Measurements from ENCODE around the gene RTKN2.

GRCh38 chr10:62171791-62172190 lies 96.9 kb downstream of the RTKN2 start:
- TF ChIP-seq, protein P1, sequence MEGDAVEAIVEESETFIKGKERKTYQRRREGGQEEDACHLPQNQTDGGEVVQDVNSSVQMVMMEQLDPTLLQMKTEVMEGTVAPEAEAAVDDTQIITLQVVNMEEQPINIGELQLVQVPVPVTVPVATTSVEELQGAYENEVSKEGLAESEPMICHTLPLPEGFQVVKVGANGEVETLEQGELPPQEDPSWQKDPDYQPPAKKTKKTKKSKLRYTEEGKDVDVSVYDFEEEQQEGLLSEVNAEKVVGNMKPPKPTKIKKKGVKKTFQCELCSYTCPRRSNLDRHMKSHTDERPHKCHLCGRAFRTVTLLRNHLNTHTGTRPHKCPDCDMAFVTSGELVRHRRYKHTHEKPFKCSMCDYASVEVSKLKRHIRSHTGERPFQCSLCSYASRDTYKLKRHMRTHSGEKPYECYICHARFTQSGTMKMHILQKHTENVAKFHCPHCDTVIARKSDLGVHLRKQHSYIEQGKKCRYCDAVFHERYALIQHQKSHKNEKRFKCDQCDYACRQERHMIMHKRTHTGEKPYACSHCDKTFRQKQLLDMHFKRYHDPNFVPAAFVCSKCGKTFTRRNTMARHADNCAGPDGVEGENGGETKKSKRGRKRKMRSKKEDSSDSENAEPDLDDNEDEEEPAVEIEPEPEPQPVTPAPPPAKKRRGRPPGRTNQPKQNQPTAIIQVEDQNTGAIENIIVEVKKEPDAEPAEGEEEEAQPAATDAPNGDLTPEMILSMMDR (IDR thresholded peaks at IDR 0.05; ENCODE audit: low read depth, low read length, missing input control) = no peak
- TF ChIP-seq, protein P2, sequence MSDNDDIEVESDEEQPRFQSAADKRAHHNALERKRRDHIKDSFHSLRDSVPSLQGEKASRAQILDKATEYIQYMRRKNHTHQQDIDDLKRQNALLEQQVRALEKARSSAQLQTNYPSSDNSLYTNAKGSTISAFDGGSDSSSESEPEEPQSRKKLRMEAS (IDR thresholded peaks at IDR 0.05) = no peak
- no peak for TF ChIP-seq TAF1 (conservative IDR thresholded peaks at IDR 0.05)
- TF ChIP-seq JUND (IDR thresholded peaks at IDR 0.05) = no peak
- TF ChIP-seq GABPA (IDR thresholded peaks at IDR 0.05 in 1 of 2, conservative IDR thresholded peaks at IDR 0.05 in 1 of 2) = no peak
- TF ChIP-seq EGR1 (IDR thresholded peaks at IDR 0.05; ENCODE audit: low read depth in 2 of 2) = no peak
- no peak for TF ChIP-seq RAD21 (IDR thresholded peaks at IDR 0.05)
- TF ChIP-seq YY1 (IDR thresholded peaks at IDR 0.05) = no peak
- TF ChIP-seq FOXA1 (IDR thresholded peaks at IDR 0.05) = no peak
- TF ChIP-seq REST (IDR thresholded peaks at IDR 0.05) = no peak
- TF ChIP-seq SP1 (IDR thresholded peaks at IDR 0.05) = no peak
- no peak for TF ChIP-seq RXRA (IDR thresholded peaks at IDR 0.05)

Data from liver (tissue), 3 donors.